AG04449 (cell line): ENCODE results near the gene RASL12.
A peak's percentile ranks its signal among the peaks of the same experiment; 100 is the strongest.

Experiments
- CTCF ChIA-PET: fragments of 350-600 bp; formaldehyde crosslinking; extraction: SDS; loops from one replicate; lab custom pipeline; 2021; ENCODE audit warnings: antibody characterized with exemption; lab: Yijun Ruan, JAX
- POLR2A ChIA-PET: fragments of 400-600, 350-600 bp; formaldehyde crosslinking; extraction: SDS; loops from one replicate; lab custom pipeline; 2020; ENCODE audit warnings: antibody characterized with exemption, inconsistent platforms; lab: Yijun Ruan, JAX
- DNase-seq: peaks from one replicate; pipeline ENCODE4 v3.0.0-alpha.2; 2010; ENCODE audit warnings: low read depth, low spot score
- H3K4me3 ChIP-seq: 2 replicates; pipeline ENCODE4 v1.5.1; 2011; ENCODE audit warnings: low read depth, mild to moderate bottlenecking, control low read depth, low read length
- CTCF ChIP-seq: IDR thresholded peaks from one replicate; pipeline ENCODE4 v1.5.1; 2011; ENCODE audit warnings: mild to moderate bottlenecking, moderate library complexity, low read length, control low read depth, inconsistent platforms; ENCODE audit not compliant: insufficient read depth; ENCODE audit errors: missing control alignments

Gene RASL12

DNA sequence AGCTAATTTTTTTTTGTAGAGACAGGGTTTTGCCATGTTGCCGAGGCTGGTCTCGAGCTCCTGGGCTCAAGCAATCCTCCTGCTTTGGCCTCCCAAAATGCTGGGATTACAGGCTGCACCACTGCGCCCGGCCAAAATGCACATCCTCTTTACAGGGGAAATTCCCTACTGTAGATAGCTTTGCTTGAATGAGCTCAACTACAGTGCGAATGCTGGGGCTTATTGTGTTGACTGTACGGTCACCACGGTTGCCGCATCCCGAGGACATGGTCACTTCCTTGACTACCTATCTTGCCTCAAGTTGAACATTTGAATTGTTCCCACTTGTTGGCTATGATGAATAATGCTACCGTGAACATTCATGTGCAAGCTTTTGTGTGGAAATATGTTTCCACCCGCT is 33.1 kb downstream of the RASL12 start:
- POLR2A ChIA-PET = no interaction called here
- H3K4me3 ChIP-seq = no peak overlapping the region
- no peak for TF ChIP-seq CTCF
- no peak for DNase-seq
- CTCF ChIA-PET = interaction anchor here (1.0 to 4.9 kb wide), 16 partner anchors 9 to 304 kb away, joined by 3 to 81 read pairs (median 8); partner anchors contain the start of genes KBTBD13, PDCD7 and SLC51B

DNA sequence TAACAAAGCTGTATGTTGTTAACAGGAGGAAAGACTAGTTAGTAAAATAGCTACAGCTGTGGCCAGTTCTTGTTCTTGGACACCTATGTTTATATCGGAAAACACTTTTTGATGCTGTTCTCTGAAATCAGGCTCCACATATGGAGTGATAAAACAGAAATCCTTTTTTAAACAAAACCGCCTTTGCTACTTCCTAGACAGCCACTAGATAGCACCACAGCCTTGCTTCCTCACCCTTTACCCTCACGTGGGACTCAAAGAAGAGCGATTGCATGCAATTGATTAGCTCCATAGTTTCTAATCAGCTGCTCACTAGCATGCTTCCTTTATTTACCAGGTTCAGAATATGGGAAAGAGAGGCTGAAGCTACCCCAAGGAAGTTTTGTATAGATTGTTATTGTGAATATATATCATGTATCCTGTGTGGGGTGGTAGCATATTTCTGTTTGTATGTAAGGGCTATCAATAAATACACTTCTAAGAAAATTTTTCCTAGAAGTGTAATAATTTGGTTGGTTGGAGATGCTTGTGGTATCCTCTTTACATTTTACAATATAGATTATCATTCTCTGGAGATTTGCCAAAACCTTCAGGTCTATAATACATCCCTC is 34.0 kb downstream of the RASL12 start:
- TF ChIP-seq CTCF = peak; percentile 51
- DNase-seq = no peak
- ChIA-PET POLR2A (no interaction called here), CTCF (interaction anchor here (0.6 to 4.9 kb wide), 37 partner anchors 8 to 527 kb away, joined by 3 to 81 read pairs (median 4); partner anchors contain the start of genes KBTBD13, PARP16, PDCD7 and SLC51B)
- H3K4me3 ChIP-seq = no peak overlapping the region

- ChIA-PET POLR2A (no interaction called here), CTCF (interaction anchor here (0.6 to 4.9 kb wide), 25 partner anchors 7 to 346 kb away, joined by 3 to 81 read pairs (median 5); partner anchors contain the start of genes KBTBD13, PARP16, PDCD7 and SLC51B)
- peak; percentile 83 for TF ChIP-seq CTCF
- no peak for DNase-seq
- H3K4me3 ChIP-seq = no peak overlapping the region
Measured at GRCh38 chr15:65032801-65033537, 34.8 kb downstream of the RASL12 start.

GRCh38 chr15:65029736-65030208 is 38.0 kb downstream of the RASL12 start:
- CTCF ChIA-PET = interaction anchor here (1.1 to 2.8 kb wide), 4 partner anchors 10 to 55 kb away, joined by 3 to 12 read pairs (median 6); no protein-coding TSS in a partner anchor
- TF ChIP-seq CTCF = no peak
- peak overlapping the region; percentile 83 for H3K4me3 ChIP-seq
- DNase-seq = no peak
- POLR2A ChIA-PET = no interaction called here

GRCh38 chr15:65028921-65029735 is 38.7 kb downstream of the RASL12 start, which contains the start of gene MTFMT:
TSS of gene MTFMT (minus strand) at chr15:65029639. CDS start at chr15:65029613, 26 bp downstream.
- POLR2A ChIA-PET = no interaction called here
- DNase-seq = no peak
- peak within 1 kb of the TSS; percentile 83 for H3K4me3 ChIP-seq
- peak; percentile 16 for TF ChIP-seq CTCF
- CTCF ChIA-PET = no interaction called here
